Trophoblast cell (in vitro differentiated cells and primary cell): ENCODE measurements around the gene CCDC200.

Experiments
- DNase-seq, 2 donors: peaks; one replicate each; pipeline ENCODE4 v3.0.0-alpha.2; 2016
- H2AFZ ChIP-seq: 2 replicates; pipeline ENCODE4 v1.6.1; 2013; ENCODE audit warnings: low read length, moderate library complexity, mild to moderate bottlenecking; ENCODE audit not compliant: insufficient read depth, poor library complexity
- H2AK5ac ChIP-seq: 2 replicates; pipeline ENCODE4 v1.6.1; 2013; ENCODE audit warnings: mild to moderate bottlenecking, low read length
- H2BK120ac ChIP-seq: 2 replicates; pipeline ENCODE4 v1.6.1; 2013; ENCODE audit warnings: low read length, mild to moderate bottlenecking, moderate library complexity; ENCODE audit not compliant: insufficient read depth, poor library complexity
- H2BK12ac ChIP-seq: 2 replicates; pipeline ENCODE4 v1.6.1; 2013; ENCODE audit warnings: mild to moderate bottlenecking, low read length, moderate library complexity
- H2BK5ac ChIP-seq: 2 replicates; pipeline ENCODE4 v1.6.1; 2013; ENCODE audit warnings: low read length, low read depth, moderate library complexity, mild to moderate bottlenecking; ENCODE audit not compliant: poor library complexity
- H3K14ac ChIP-seq: 2 replicates; pipeline ENCODE4 v1.6.1; 2013; ENCODE audit warnings: mild to moderate bottlenecking, low read length
- H3K18ac ChIP-seq: 2 replicates; pipeline ENCODE4 v1.6.1; 2013; ENCODE audit warnings: mild to moderate bottlenecking, low read length
- H3K23ac ChIP-seq: 2 replicates; pipeline ENCODE4 v1.6.1; 2013; ENCODE audit warnings: low read length
- H3K27ac ChIP-seq: 2 replicates; pipeline ENCODE4 v1.5.1; 2013; ENCODE audit warnings: low read depth, mild to moderate bottlenecking, inconsistent platforms, low read length, moderate library complexity
- H3K27me3 ChIP-seq: 2 replicates; pipeline ENCODE4 v1.6.1; 2013; ENCODE audit warnings: inconsistent platforms, mild to moderate bottlenecking, low read length, moderate library complexity; ENCODE audit not compliant: insufficient read depth
- H3K36me3 ChIP-seq, 2 experiments: 1 replicate in 1 of 2; 2 replicates in 1 of 2; pipeline ENCODE4 v1.6.1; 2013; ENCODE audit warnings: low read length in 2 of 2, mild to moderate bottlenecking in 2 of 2, moderate library complexity in 1 of 2; ENCODE audit not compliant: insufficient read depth in 2 of 2, control insufficient read depth in 1 of 2
- H3K4ac ChIP-seq: 2 replicates; pipeline ENCODE4 v1.6.1; 2013; ENCODE audit warnings: low read depth, mild to moderate bottlenecking, low read length, moderate library complexity
- H3K4me1 ChIP-seq, 2 experiments: 1 replicate in 1 of 2; 2 replicates in 1 of 2; pipeline ENCODE4 v1.6.1; 2013; ENCODE audit warnings: low read length in 2 of 2, mild to moderate bottlenecking in 2 of 2, moderate library complexity in 1 of 2; ENCODE audit not compliant: insufficient read depth in 2 of 2, control insufficient read depth in 1 of 2
- H3K4me2 ChIP-seq: 2 replicates; pipeline ENCODE4 v1.6.1; 2013; ENCODE audit warnings: inconsistent platforms, mild to moderate bottlenecking, low read length, moderate library complexity
- H3K4me3 ChIP-seq: 2 replicates; pipeline ENCODE4 v1.5.1; 2013; ENCODE audit warnings: mild to moderate bottlenecking, low read depth, low read length, inconsistent platforms
- H3K79me1 ChIP-seq: one replicate; pipeline ENCODE4 v1.6.1; 2013; ENCODE audit warnings: low read length
- H3K79me2 ChIP-seq: 2 replicates; pipeline ENCODE4 v1.6.1; 2013; ENCODE audit warnings: low read length, mild to moderate bottlenecking; ENCODE audit not compliant: control insufficient read depth, insufficient read depth, poor library complexity
- H3K9ac ChIP-seq: 2 replicates; pipeline ENCODE4 v1.6.1; 2013; ENCODE audit warnings: mild to moderate bottlenecking, low read length
- H3K9me3 ChIP-seq: 2 replicates; pipeline ENCODE4 v1.6.1; 2013; ENCODE audit warnings: low read depth, mild to moderate bottlenecking, control low read depth, inconsistent platforms, low read length; ENCODE audit not compliant: insufficient read depth
- H4K12ac ChIP-seq: 2 replicates; pipeline ENCODE4 v1.6.1; 2013; ENCODE audit warnings: low read depth, mild to moderate bottlenecking, low read length, moderate library complexity
- H4K8ac ChIP-seq: 2 replicates; pipeline ENCODE4 v1.6.1; 2013; ENCODE audit warnings: low read depth, mild to moderate bottlenecking, low read length, moderate library complexity
- H4K91ac ChIP-seq: one replicate; pipeline ENCODE4 v1.6.1; 2013; ENCODE audit warnings: low read depth, mild to moderate bottlenecking, low read length, moderate library complexity
- WGBS: extraction: QIAGEN DNeasy Blood & Tissue Kit; methylation state at CpG from one replicate; pipeline ENCODE4 v1.1.7; 2013; ENCODE audit warnings: missing lambda C conversion rate; ENCODE audit not compliant: insufficient read length, insufficient coverage; ENCODE audit errors: extremely low coverage; 5-methylcytosine and 5-hydroxymethylcytosine counted together

The CCDC200 gene

GRCh38 chr17:43217614-43218087 lies 10.8 kb downstream of the CCDC200 start:
- no peak overlapping the region for H3K14ac ChIP-seq
- H4K91ac ChIP-seq: no peak overlapping the region
- H3K79me2 ChIP-seq: no peaks in the 10 kb centered on the region
- no peak overlapping the region for H2BK12ac ChIP-seq
- H3K18ac ChIP-seq: no peak overlapping the region
- H2AFZ ChIP-seq: no peak overlapping the region
- no peak overlapping the region for H3K27ac ChIP-seq
- no peak overlapping the region for H3K23ac ChIP-seq
- H2BK120ac ChIP-seq: no peak overlapping the region
- no peak overlapping the region for H2BK5ac ChIP-seq
- WGBS: no CpG with 5 or more reads among the region's 2 CpGs
- no peaks in the 10 kb centered on the region for H3K9me3 ChIP-seq
- DNase-seq: no peak
- H3K79me1 ChIP-seq: no peaks in the 10 kb centered on the region
- no peak overlapping the region for H3K4ac ChIP-seq
- no peak overlapping the region for H3K4me2 ChIP-seq
- H4K8ac ChIP-seq: no peak overlapping the region
- H3K4me3 ChIP-seq: no peak overlapping the region
- peaks cover 0 to 4% of the 10 kb centered on the region in 2 experiments for H3K4me1 ChIP-seq
- no peaks in the 10 kb centered on the region for H3K27me3 ChIP-seq
- no peak overlapping the region for H4K12ac ChIP-seq
- H2AK5ac ChIP-seq: no peak overlapping the region
- peaks cover 9 to 10% of the 10 kb centered on the region in 2 experiments for H3K36me3 ChIP-seq
- H3K9ac ChIP-seq: no peak overlapping the region

- Histone ChIP-seq H2AFZ (no peak overlapping the region), H4K8ac (no peak overlapping the region), H3K4ac (no peak overlapping the region), H3K18ac (no peak overlapping the region), H3K4me2 (no peak overlapping the region), H2BK12ac (no peak overlapping the region), H2BK5ac (no peak overlapping the region), H4K91ac (no peak overlapping the region), H3K4me1 (peaks cover 4% of the 10 kb centered on the region in 2 experiments), H3K79me2 (no peaks in the 10 kb centered on the region), H3K9ac (no peak overlapping the region), H3K4me3 (no peak overlapping the region), H3K14ac (no peak overlapping the region), H3K9me3 (no peaks in the 10 kb centered on the region), H3K27ac (no peak overlapping the region), H2BK120ac (no peak overlapping the region), H2AK5ac (no peak overlapping the region), H3K27me3 (no peaks in the 10 kb centered on the region), H4K12ac (no peak overlapping the region), H3K36me3 (peaks cover 9 to 10% of the 10 kb centered on the region in 2 experiments), H3K79me1 (peaks cover 2% of the 10 kb centered on the region), H3K23ac (no peak overlapping the region)
- DNase-seq: no peak
- WGBS: no CpG with 5 or more reads among the region's 4 CpGs
Observed at GRCh38 chr17:43216762-43217613, 11.4 kb downstream of the CCDC200 start.

GRCh38 chr17:43216369-43216761 lies 12.1 kb downstream of the CCDC200 start:
- Histone ChIP-seq H2AK5ac (no peak overlapping the region), H3K27ac (no peak overlapping the region), H3K14ac (no peak overlapping the region), H3K9me3 (no peaks in the 10 kb centered on the region), H2BK120ac (no peak overlapping the region), H3K79me1 (peaks cover 5% of the 10 kb centered on the region), H2BK5ac (no peak overlapping the region), H3K4me1 (peaks cover 4% of the 10 kb centered on the region in 2 experiments), H4K12ac (no peak overlapping the region), H3K27me3 (no peaks in the 10 kb centered on the region), H3K23ac (no peak overlapping the region), H2AFZ (no peak overlapping the region), H3K36me3 (peaks cover 9 to 10% of the 10 kb centered on the region in 2 experiments), H3K4ac (no peak overlapping the region), H3K79me2 (no peaks in the 10 kb centered on the region), H2BK12ac (no peak overlapping the region), H4K91ac (no peak overlapping the region), H3K4me2 (no peak overlapping the region), H4K8ac (no peak overlapping the region), H3K9ac (no peak overlapping the region), H3K18ac (no peak overlapping the region), H3K4me3 (no peak overlapping the region)
- WGBS: no CpG with 5 or more reads among the region's 4 CpGs
- DNase-seq: no peak

- Histone ChIP-seq H4K8ac (no peak overlapping the region), H2AFZ (no peak overlapping the region), H3K4me3 (no peak overlapping the region), H2BK5ac (no peak overlapping the region), H4K91ac (no peak overlapping the region), H3K27me3 (no peaks in the 10 kb centered on the region), H2AK5ac (no peak overlapping the region), H3K9me3 (no peaks in the 10 kb centered on the region), H2BK120ac (no peak overlapping the region), H3K79me2 (no peaks in the 10 kb centered on the region), H3K9ac (no peak overlapping the region), H3K27ac (no peak overlapping the region), H3K4me2 (no peak overlapping the region), H3K14ac (no peak overlapping the region), H3K4ac (no peak overlapping the region), H2BK12ac (no peak overlapping the region), H3K4me1 (peaks cover 4% of the 10 kb centered on the region in 2 experiments), H3K36me3 (peaks cover 9 to 10% of the 10 kb centered on the region in 2 experiments), H3K79me1 (peaks cover 5% of the 10 kb centered on the region), H3K18ac (no peak overlapping the region), H3K23ac (no peak overlapping the region), H4K12ac (no peak overlapping the region)
- no peak for DNase-seq
- WGBS: no CpG with 5 or more reads among the region's 3 CpGs
Observed at GRCh38 chr17:43215341-43215740, 13.1 kb downstream of the CCDC200 start.
